Urinary bladder (tissue), 2 donors: ENCODE measurements around the gene C17orf113. TPM values are rescaled to one million over a fixed set of nuclear protein-coding genes. Genes with fewer than 3 reads are reported as not detected.

ENCODE experiments used
- polyA plus RNA-seq: library from polyadenylated mRNA; stranded (reverse); fragments of 200-250 nt; gene quantifications from one replicate; pipeline ENCODE4 v1.2.3, GENCODE V29; 2013
- total RNA-seq: library from RNA; depleted of rRNA; stranded (reverse); fragments of >200 nt; gene quantifications from one replicate; pipeline ENCODE4 v1.2.3, GENCODE V29; 2014
- donor health status: healthy.

Gene C17orf113
- total and polyA plus RNA-seq, 2 donors: 0.95 to 1.5 TPM

Other genes with a start within 250 kb of the C17orf113 start
- gene P3H4, start 238.7 kb downstream of the C17orf113 start, total RNA-seq: 32.1 TPM
- 11.5 TPM for gene P3H4, start 238.7 kb downstream of the C17orf113 start, polyA plus RNA-seq
- gene FKBP10, start 237.6 kb downstream of the C17orf113 start, total RNA-seq: 166 TPM
- 84.5 TPM for gene FKBP10, start 237.6 kb downstream of the C17orf113 start, polyA plus RNA-seq
- 40.8 TPM for gene NT5C3B, start 214.4 kb downstream of the C17orf113 start, total RNA-seq
- 67.9 TPM for gene NT5C3B, start 214.4 kb downstream of the C17orf113 start, polyA plus RNA-seq
- gene KLHL10, start 212.8 kb downstream of the C17orf113 start, total RNA-seq: 0.48 TPM
- 0.71 TPM for gene KLHL10, start 212.8 kb downstream of the C17orf113 start, polyA plus RNA-seq
- gene KLHL11, start 185.2 kb downstream of the C17orf113 start, total RNA-seq: 35.0 TPM
- gene KLHL11, start 185.2 kb downstream of the C17orf113 start, polyA plus RNA-seq: 3.8 TPM
- 64.1 TPM for gene ACLY, start 131.7 kb downstream of the C17orf113 start, total RNA-seq
- gene ACLY, start 131.7 kb downstream of the C17orf113 start, polyA plus RNA-seq: 51.7 TPM
- gene ODAD4, start 120.0 kb downstream of the C17orf113 start, total RNA-seq: 1.4 TPM
- gene ODAD4, start 120.0 kb downstream of the C17orf113 start, polyA plus RNA-seq: 2.0 TPM
- 28.7 TPM for gene CNP, start 83.8 kb downstream of the C17orf113 start, total RNA-seq
- 66.6 TPM for gene CNP, start 83.8 kb downstream of the C17orf113 start, polyA plus RNA-seq
- 69.9 TPM for gene DNAJC7, start 33.2 kb downstream of the C17orf113 start, total RNA-seq
- 55.2 TPM for gene DNAJC7, start 33.2 kb downstream of the C17orf113 start, polyA plus RNA-seq
- gene NKIRAS2, start 30.5 kb downstream of the C17orf113 start, total RNA-seq: 14.4 TPM
- gene NKIRAS2, start 30.5 kb downstream of the C17orf113 start, polyA plus RNA-seq: 52.0 TPM
- gene ZNF385C, start 47.9 kb upstream of the C17orf113 start, total RNA-seq: 1.2 TPM
- gene ZNF385C, start 47.9 kb upstream of the C17orf113 start, polyA plus RNA-seq: 0.65 TPM
- 7.6 TPM for gene DHX58, start 62.1 kb upstream of the C17orf113 start, total RNA-seq
- 16.1 TPM for gene DHX58, start 62.1 kb upstream of the C17orf113 start, polyA plus RNA-seq
- gene KAT2A, start 70.8 kb upstream of the C17orf113 start, total RNA-seq: 14.1 TPM
- gene KAT2A, start 70.8 kb upstream of the C17orf113 start, polyA plus RNA-seq: 44.3 TPM
- not detected for gene HSPB9, start 72.2 kb upstream of the C17orf113 start, total RNA-seq
- 0.11 TPM for gene HSPB9, start 72.2 kb upstream of the C17orf113 start, polyA plus RNA-seq
- gene RAB5C, start 104.4 kb upstream of the C17orf113 start, total RNA-seq: 40.5 TPM
- gene RAB5C, start 104.4 kb upstream of the C17orf113 start, polyA plus RNA-seq: 198 TPM
- gene KCNH4, start 130.5 kb upstream of the C17orf113 start, total RNA-seq: 0.79 TPM
- gene KCNH4, start 130.5 kb upstream of the C17orf113 start, polyA plus RNA-seq: 0.49 TPM
- not detected for gene HCRT, start 134.9 kb upstream of the C17orf113 start, total RNA-seq
- gene HCRT, start 134.9 kb upstream of the C17orf113 start, polyA plus RNA-seq: not detected
- gene GHDC, start 143.9 kb upstream of the C17orf113 start, total RNA-seq: 6.7 TPM
- gene GHDC, start 143.9 kb upstream of the C17orf113 start, polyA plus RNA-seq: 32.0 TPM
- 37.6 TPM for gene STAT5B, start 225.8 kb upstream of the C17orf113 start, total RNA-seq
- 66.3 TPM for gene STAT5B, start 225.8 kb upstream of the C17orf113 start, polyA plus RNA-seq
- 14.9 TPM for gene STAT5A, start 237.9 kb upstream of the C17orf113 start, total RNA-seq
- 34.0 TPM for gene STAT5A, start 237.9 kb upstream of the C17orf113 start, polyA plus RNA-seq